IPS DF 6.9 (cell line): Measurements from ENCODE around the gene C1orf21.

Experiments
- DNase-seq: peaks from one replicate; pipeline ENCODE4 v3.0.0-alpha.2; 2013; ENCODE audit warnings: low read depth, low spot score
- H3K27ac ChIP-seq: one replicate; pipeline ENCODE4 v1.5.1; 2013; ENCODE audit warnings: low read length, control low read depth
- H3K27me3 ChIP-seq: 2 replicates; pipeline ENCODE4 v1.6.1; 2013; ENCODE audit warnings: mild to moderate bottlenecking, low read length; ENCODE audit not compliant: control insufficient read depth, insufficient read depth
- H3K36me3 ChIP-seq: 2 replicates; pipeline ENCODE4 v1.6.1; 2013; ENCODE audit warnings: low read length; ENCODE audit not compliant: control insufficient read depth, insufficient read depth
- H3K4me1 ChIP-seq: 2 replicates; pipeline ENCODE4 v1.6.1; 2013; ENCODE audit warnings: low read length; ENCODE audit not compliant: control insufficient read depth, insufficient read depth
- H3K4me3 ChIP-seq: 2 replicates; pipeline ENCODE4 v1.5.1; 2013; ENCODE audit warnings: mild to moderate bottlenecking, low read length
- H3K9me3 ChIP-seq: 2 replicates; pipeline ENCODE4 v1.6.1; 2013; ENCODE audit warnings: low read length, inconsistent platforms; ENCODE audit not compliant: control insufficient read depth, insufficient read depth
- WGBS: extraction: QIAGEN DNeasy Blood & Tissue Kit; methylation state at CpG from one replicate; pipeline ENCODE4 v1.1.7; 2013; ENCODE audit warnings: mixed read lengths, missing lambda C conversion rate; ENCODE audit not compliant: insufficient read length, insufficient coverage; 5-methylcytosine and 5-hydroxymethylcytosine counted together

Gene C1orf21

GRCh38 chr1:184463680-184464079 lies 76.9 kb downstream of the C1orf21 start:
- no peak for DNase-seq
- no peaks in the 10 kb centered on the region for H3K9me3 ChIP-seq
- peaks cover 2% of the 10 kb centered on the region; the same call in 1 of the 2 replicates for H3K4me1 ChIP-seq
- H3K27me3 ChIP-seq = no peaks in the 10 kb centered on the region
- H3K36me3 ChIP-seq = no peaks in the 10 kb centered on the region
- H3K4me3 ChIP-seq = no peak overlapping the region
- H3K27ac ChIP-seq = no peak overlapping the region
- WGBS = no CpG with 5 or more reads among the region's 1 CpG

GRCh38 chr1:184464757-184465156 lies 77.9 kb downstream of the C1orf21 start:
- Histone ChIP-seq H3K36me3 (no peaks in the 10 kb centered on the region), H3K4me1 (peaks cover 2% of the 10 kb centered on the region; the same call in 1 of the 2 replicates), H3K27me3 (no peaks in the 10 kb centered on the region), H3K9me3 (no peaks in the 10 kb centered on the region), H3K4me3 (no peak overlapping the region), H3K27ac (no peak overlapping the region)
- DNase-seq = no peak
- no CpG with 5 or more reads among the region's 4 CpGs for WGBS

GRCh38 chr1:184465489-184466146 lies 78.8 kb downstream of the C1orf21 start:
- WGBS = no CpG with 5 or more reads among the region's 7 CpGs
- Histone ChIP-seq H3K36me3 (no peaks in the 10 kb centered on the region), H3K4me3 (no peak overlapping the region), H3K27me3 (no peaks in the 10 kb centered on the region), H3K27ac (no peak overlapping the region), H3K4me1 (no peaks in the 10 kb centered on the region; the same call in 1 of the 2 replicates), H3K9me3 (no peaks in the 10 kb centered on the region)
- DNase-seq = no peak

GRCh38 chr1:184467295-184467694 lies 80.5 kb downstream of the C1orf21 start:
- no peak overlapping the region for H3K4me3 ChIP-seq
- DNase-seq = no peak
- H3K9me3 ChIP-seq = no peaks in the 10 kb centered on the region
- H3K4me1 ChIP-seq = no peaks in the 10 kb centered on the region; the same call in 1 of the 2 replicates
- no peak overlapping the region for H3K27ac ChIP-seq
- H3K36me3 ChIP-seq = no peaks in the 10 kb centered on the region
- no peaks in the 10 kb centered on the region for H3K27me3 ChIP-seq

GRCh38 chr1:184469396-184469795 lies 82.6 kb downstream of the C1orf21 start:
- H3K9me3 ChIP-seq = no peaks in the 10 kb centered on the region
- no peak for DNase-seq
- H3K36me3 ChIP-seq = no peaks in the 10 kb centered on the region
- H3K4me1 ChIP-seq = no peaks in the 10 kb centered on the region; the same call in 1 of the 2 replicates
- H3K27me3 ChIP-seq = no peaks in the 10 kb centered on the region
- H3K4me3 ChIP-seq = no peak overlapping the region
- no peak overlapping the region for H3K27ac ChIP-seq
- no CpG with 5 or more reads among the region's 1 CpG for WGBS

GRCh38 chr1:184471686-184472085 lies 84.9 kb downstream of the C1orf21 start:
- WGBS = no CpG with 5 or more reads among the region's 5 CpGs
- peaks cover 2% of the 10 kb centered on the region; the same call in 1 of the 2 replicates for H3K4me1 ChIP-seq
- no peaks in the 10 kb centered on the region for H3K27me3 ChIP-seq
- no peaks in the 10 kb centered on the region for H3K9me3 ChIP-seq
- H3K36me3 ChIP-seq = no peaks in the 10 kb centered on the region
- H3K4me3 ChIP-seq = no peak overlapping the region
- no peak for DNase-seq
- no peak overlapping the region for H3K27ac ChIP-seq

- whole genome bisulfite sequencing = no CpG with 5 or more reads among the region's 2 CpGs
- no peak for DNase-seq
- H3K4me1 ChIP-seq = peaks cover 2% of the 10 kb centered on the region; the same call in 1 of the 2 replicates
- H3K36me3 ChIP-seq = no peaks in the 10 kb centered on the region
- H3K4me3 ChIP-seq = no peak overlapping the region
- no peak overlapping the region for H3K27ac ChIP-seq
- H3K27me3 ChIP-seq = no peaks in the 10 kb centered on the region
- H3K9me3 ChIP-seq = no peaks in the 10 kb centered on the region
These were observed 85.3 kb downstream of the C1orf21 start for GRCh38 chr1:184472136-184472535.

- H3K36me3 ChIP-seq = no peaks in the 10 kb centered on the region
- no CpG with 5 or more reads among the region's 9 CpGs for WGBS
- H3K4me3 ChIP-seq = no peak overlapping the region
- H3K27me3 ChIP-seq = no peaks in the 10 kb centered on the region
- H3K9me3 ChIP-seq = no peaks in the 10 kb centered on the region
- no peak overlapping the region for H3K27ac ChIP-seq
- peaks cover 2% of the 10 kb centered on the region; the same call in 1 of the 2 replicates for H3K4me1 ChIP-seq
- DNase-seq = no peak
These were observed 86.5 kb downstream of the C1orf21 start for GRCh38 chr1:184473176-184473966.

- WGBS = no CpG with 5 or more reads among the region's 2 CpGs
- H3K4me1 ChIP-seq = peaks cover 6% of the 10 kb centered on the region
- no peaks in the 10 kb centered on the region for H3K36me3 ChIP-seq
- H3K27me3 ChIP-seq = no peaks in the 10 kb centered on the region
- H3K9me3 ChIP-seq = no peaks in the 10 kb centered on the region
- DNase-seq = no peak
- H3K27ac ChIP-seq = no peak overlapping the region
- H3K4me3 ChIP-seq = no peak overlapping the region
These were observed 89.4 kb downstream of the C1orf21 start for GRCh38 chr1:184476187-184476586.

- no peaks in the 10 kb centered on the region for H3K9me3 ChIP-seq
- DNase-seq = no peak
These were observed 92.8 kb downstream of the C1orf21 start for GRCh38 chr1:184479435-184480167.

More at GRCh38 chr1:184479435-184480167, 92.8 kb downstream of the C1orf21 start:
- no CpG with 5 or more reads among the region's 14 CpGs for WGBS
- H3K36me3 ChIP-seq = no peaks in the 10 kb centered on the region
- H3K27me3 ChIP-seq = no peaks in the 10 kb centered on the region
- H3K4me3 ChIP-seq = no peak overlapping the region
- H3K4me1 ChIP-seq = peaks cover 8% of the 10 kb centered on the region
- H3K27ac ChIP-seq = no peak overlapping the region
